GM23338 (cell line): ENCODE data around the gene PLCL1. TPM values are rescaled to one million over a fixed set of nuclear protein-coding genes. Genes with fewer than 3 reads are reported as not detected.

Experiments used
- ATAC-seq: fragments of 200-7000 bp; cut with Tn5 transposase; 3 replicates; pipeline ENCODE4 v1.9.1; 2020
- DNase-seq: peaks from one replicate; pipeline ENCODE4 v3.0.0-alpha.2; 2015; ENCODE audit warnings: low spot score
- H2AFZ ChIP-seq: fragments of 200-600 bp; sonication (generic); 2 replicates; pipeline ENCODE4 v1.8.0; 2016; ENCODE audit warnings: antibody characterized with exemption, mild to moderate bottlenecking, moderate library complexity
- H3F3A ChIP-seq: fragments of 200-600 bp; sonication (generic); replicated peaks from 2 replicates; pipeline ENCODE4 v1.8.0; 2017; ENCODE audit warnings: antibody characterized with exemption, mixed run types, low read depth
- H3K27ac ChIP-seq: fragments of 200-600 bp; sonication (generic); 2 replicates; pipeline ENCODE4 v1.6.1; 2016; ENCODE audit warnings: low read depth
- H3K27me3 ChIP-seq: fragments of 200-600 bp; sonication (generic); 2 replicates; pipeline ENCODE4 v1.8.0; 2016; ENCODE audit warnings: mild to moderate bottlenecking, mixed run types, moderate library complexity; ENCODE audit not compliant: insufficient read depth
- H3K36me3 ChIP-seq: fragments of 200-600 bp; sonication (generic); 2 replicates; pipeline ENCODE4 v1.8.0; 2016; ENCODE audit warnings: mild to moderate bottlenecking; ENCODE audit not compliant: insufficient read depth
- H3K4me1 ChIP-seq: fragments of 200-600 bp; sonication (generic); 2 replicates; pipeline ENCODE4 v1.8.0; 2016; ENCODE audit warnings: mild to moderate bottlenecking, moderate library complexity; ENCODE audit not compliant: insufficient read depth
- H3K4me2 ChIP-seq: fragments of 200-600 bp; sonication (generic); 2 replicates; pipeline ENCODE4 v1.7.1; 2017; ENCODE audit warnings: mixed run types
- H3K4me3 ChIP-seq: fragments of 200-600 bp; sonication (generic); 2 replicates; pipeline ENCODE4 v1.6.1; 2016; ENCODE audit warnings: mixed run types
- H3K79me2 ChIP-seq: fragments of 200-600 bp; sonication (generic); replicated peaks from 2 replicates; pipeline ENCODE4 v1.8.0; 2017; ENCODE audit warnings: mild to moderate bottlenecking; ENCODE audit not compliant: insufficient read depth
- H3K9me2 ChIP-seq: fragments of 200-600 bp; sonication (generic); 2 replicates; pipeline ENCODE4 v1.8.0; 2017; ENCODE audit not compliant: insufficient read depth
- H4K20me1 ChIP-seq: fragments of 200-600 bp; sonication (generic); replicated peaks from 2 replicates; pipeline ENCODE4 v1.8.0; 2017; ENCODE audit warnings: mild to moderate bottlenecking; ENCODE audit not compliant: insufficient read depth
- H3K27ac Mint-ChIP-seq: 2 replicates; pipeline ENCODE4 v1.8.0; 2020; ENCODE audit warnings: inconsistent platforms, mild to moderate bottlenecking, moderate library complexity, mixed read lengths
- H3K27me3 Mint-ChIP-seq: 3 replicates; pipeline ENCODE4 v1.8.0; 2022; ENCODE audit warnings: low read depth, mild to moderate bottlenecking, moderate library complexity, mixed read lengths, inconsistent platforms; ENCODE audit not compliant: insufficient read depth, poor library complexity
- H3K36me3 Mint-ChIP-seq: 3 replicates; pipeline ENCODE4 v1.8.0; 2021; ENCODE audit warnings: low read depth, mild to moderate bottlenecking, inconsistent platforms, moderate library complexity, mixed read lengths
- H3K4me1 Mint-ChIP-seq: 3 replicates; pipeline ENCODE4 v1.8.0; 2020; ENCODE audit warnings: mild to moderate bottlenecking, inconsistent platforms, mixed read lengths
- H3K4me3 Mint-ChIP-seq: 3 replicates; pipeline ENCODE4 v1.8.0; 2021; ENCODE audit warnings: moderate library complexity, mild to moderate bottlenecking, inconsistent platforms, mixed read lengths
- H3K9me3 Mint-ChIP-seq: 3 replicates; pipeline ENCODE4 v1.8.0; 2020; ENCODE audit warnings: moderate library complexity, mild to moderate bottlenecking, inconsistent platforms, mixed read lengths
- CREB1 ChIP-seq: fragments of 250-450 bp; sonication (Bioruptor Pico); IDR thresholded peaks from 2 replicates; pipeline ENCODE4 v1.5.0; 2020; ENCODE audit warnings: low read depth, mild to moderate bottlenecking, moderate library complexity
- EZH2 ChIP-seq: fragments of 200-600 bp; sonication (generic); IDR thresholded peaks from one replicate; pipeline ENCODE4 v1.8.0; 2017; ENCODE audit warnings: antibody characterized with exemption, mild to moderate bottlenecking, low read depth; ENCODE audit not compliant: unreplicated experiment
- EZH2phosphoT487 ChIP-seq: fragments of 200-600 bp; sonication (generic); IDR thresholded peaks from one replicate; pipeline ENCODE4 v1.8.1; 2018; ENCODE audit warnings: antibody characterized with exemption; ENCODE audit not compliant: unreplicated experiment
- JUNB ChIP-seq: IDR thresholded peaks from one replicate; pipeline ENCODE4 v1.6.1; 2016; ENCODE audit warnings: antibody characterized with exemption; ENCODE audit not compliant: unreplicated experiment
- NANOG ChIP-seq: IDR thresholded peaks from 2 replicates; pipeline ENCODE4 v1.6.1; 2016; ENCODE audit warnings: antibody characterized with exemption, borderline replicate concordance
- POLR2AphosphoS5 ChIP-seq: IDR thresholded peaks from 2 replicates; pipeline ENCODE4 v1.6.1; 2016; ENCODE audit warnings: antibody characterized with exemption, low read depth
- STAT1 ChIP-seq: IDR thresholded peaks from one replicate; pipeline ENCODE4 v1.6.1; 2016; ENCODE audit warnings: antibody characterized with exemption; ENCODE audit not compliant: unreplicated experiment
- ZNF331 ChIP-seq: fragments of 250-450 bp; sonication (Bioruptor Pico); IDR thresholded peaks from 2 replicates; pipeline ENCODE4 v1.5.0; 2020; ENCODE audit warnings: low read depth, mild to moderate bottlenecking, moderate library complexity
- polyA plus RNA-seq: library from polyadenylated mRNA; unstranded; fragments of >200 nt; fragmentation: Nextera tagmentation; extraction: Ambion mirVana; gene quantifications from 2 replicates; pipeline ENCODE4 v1.2.1, GENCODE V29; 2016
- total RNA-seq: library from RNA; depleted of rRNA; stranded (reverse); fragments of >200 nt; shearing (Covaris generic); gene quantifications from 2 replicates; pipeline ENCODE4 v1.2.3, GENCODE V29; 2014
- TF ChIP-seq, protein P1 (sequence below): IDR thresholded peaks from 2 replicates; pipeline ENCODE4 v1.6.1; 2016; ENCODE audit warnings: antibody characterized with exemption
- TF ChIP-seq, protein P2 (sequence below): IDR thresholded peaks from one replicate; pipeline ENCODE4 v1.6.1; 2018; ENCODE audit warnings: antibody characterized with exemption; ENCODE audit not compliant: unreplicated experiment
- TF ChIP-seq, protein P3 (sequence below), 2 experiments: fragments of 200-600 bp in 1 of 2; sonication (generic) in 1 of 2; conservative IDR thresholded peaks; 2 replicates each; pipeline versions ENCODE4 v1.5.1 to v1.6.1; 2016 to 2017; ENCODE audit warnings: antibody characterized with exemption in 2 of 2, low read depth in 2 of 2, mild to moderate bottlenecking in 2 of 2, moderate library complexity in 1 of 2

PLCL1 gene
- total and polyA plus RNA-seq, 2 experiments from 2014 or later, result not detected

DNA sequence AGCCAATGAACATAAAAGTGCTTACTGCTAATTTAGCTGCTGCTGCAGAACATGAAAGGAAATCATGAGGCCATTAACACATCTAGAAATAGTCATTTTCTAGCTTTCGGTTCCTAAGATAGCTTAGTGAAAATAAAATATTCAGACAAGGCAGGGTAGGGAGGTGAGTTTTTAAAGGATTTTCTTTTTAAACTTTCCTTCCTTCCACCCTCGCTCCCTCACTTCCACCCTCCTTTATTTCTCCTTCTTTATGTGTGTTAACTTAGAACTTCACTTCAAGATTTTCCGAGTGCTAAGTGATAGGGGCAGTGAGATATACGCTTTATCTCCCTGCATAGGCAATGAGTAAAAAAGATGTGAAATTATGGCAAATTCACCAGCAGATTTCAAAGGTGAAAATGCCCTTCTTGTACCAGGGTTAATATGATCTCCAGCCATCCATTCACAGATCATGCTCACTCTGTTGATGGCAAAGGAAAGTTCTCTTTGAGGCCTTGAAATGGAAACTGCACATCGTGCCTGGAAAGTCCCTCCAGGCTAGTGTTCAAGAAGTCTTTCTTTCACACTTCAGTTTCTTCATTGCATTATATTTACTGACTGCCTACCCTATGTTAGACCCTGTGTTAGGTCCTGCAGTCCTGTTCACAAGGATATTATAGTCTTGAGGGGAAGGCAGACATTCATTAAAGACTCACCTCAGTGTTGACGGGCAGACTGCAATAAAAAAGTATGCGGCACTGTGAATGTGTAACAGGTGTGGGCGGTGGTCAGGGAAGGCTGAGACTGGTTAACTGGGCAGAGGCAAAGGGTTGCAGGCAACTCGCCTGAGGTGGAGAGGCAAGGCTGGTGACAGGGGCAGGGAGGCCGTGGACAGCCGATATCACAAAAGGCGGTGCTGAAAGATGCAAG lies 200.8 kb downstream of the PLCL1 start (continued):
- TF ChIP-seq, protein P1, sequence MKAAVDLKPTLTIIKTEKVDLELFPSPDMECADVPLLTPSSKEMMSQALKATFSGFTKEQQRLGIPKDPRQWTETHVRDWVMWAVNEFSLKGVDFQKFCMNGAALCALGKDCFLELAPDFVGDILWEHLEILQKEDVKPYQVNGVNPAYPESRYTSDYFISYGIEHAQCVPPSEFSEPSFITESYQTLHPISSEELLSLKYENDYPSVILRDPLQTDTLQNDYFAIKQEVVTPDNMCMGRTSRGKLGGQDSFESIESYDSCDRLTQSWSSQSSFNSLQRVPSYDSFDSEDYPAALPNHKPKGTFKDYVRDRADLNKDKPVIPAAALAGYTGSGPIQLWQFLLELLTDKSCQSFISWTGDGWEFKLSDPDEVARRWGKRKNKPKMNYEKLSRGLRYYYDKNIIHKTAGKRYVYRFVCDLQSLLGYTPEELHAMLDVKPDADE, result no peak
- TF ChIP-seq EZH2 (no peak), ZNF331 (no peak)

DNA sequence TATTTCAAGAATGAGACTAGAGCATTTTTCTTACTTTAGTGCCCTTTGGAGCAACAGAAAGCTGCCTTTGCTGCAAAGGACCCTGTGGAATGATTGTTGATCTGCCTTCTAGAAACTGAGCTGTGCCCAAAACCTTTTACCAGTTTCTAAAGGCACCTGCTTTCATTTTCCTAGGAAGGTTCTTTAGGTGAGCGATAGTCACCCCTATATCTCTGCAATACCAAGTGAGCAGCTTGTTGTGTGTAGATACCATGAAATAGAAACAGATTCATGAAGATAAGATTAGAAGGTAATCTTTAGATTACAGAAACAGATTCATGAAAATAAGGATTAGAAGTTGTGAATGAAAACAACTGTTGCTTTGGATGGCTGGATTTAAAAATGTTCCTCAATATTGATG lies 202.3 kb downstream of the PLCL1 start:
- Histone ChIP-seq H3K27me3 (no peaks in the 10 kb centered on the region), H4K20me1 (no peaks in the 10 kb centered on the region), H3K4me3 (no peak overlapping the region), H3K4me1 (no peaks in the 10 kb centered on the region), H3K36me3 (no peaks in the 10 kb centered on the region), H3K79me2 (no peaks in the 10 kb centered on the region), H3K4me2 (no peak overlapping the region), H3K9me2 (no peaks in the 10 kb centered on the region), H2AFZ (no peak overlapping the region), H3F3A (no peaks in the 10 kb centered on the region), H3K27ac (no peak overlapping the region)
- DNase-seq, result no peak
- Mint-ChIP-seq H3K27ac (no peak overlapping the region), H3K4me3 (no peak overlapping the region), H3K4me1 (no peaks in the 10 kb centered on the region), H3K36me3 (no peaks in the 10 kb centered on the region), H3K27me3 (no peaks in the 10 kb centered on the region), H3K9me3 (no peaks in the 10 kb centered on the region)
- no peak for ATAC-seq
- TF ChIP-seq ZNF331, result no peak
- TF ChIP-seq POLR2AphosphoS5, result no peak
- no peak for TF ChIP-seq EZH2
- TF ChIP-seq, protein P2, sequence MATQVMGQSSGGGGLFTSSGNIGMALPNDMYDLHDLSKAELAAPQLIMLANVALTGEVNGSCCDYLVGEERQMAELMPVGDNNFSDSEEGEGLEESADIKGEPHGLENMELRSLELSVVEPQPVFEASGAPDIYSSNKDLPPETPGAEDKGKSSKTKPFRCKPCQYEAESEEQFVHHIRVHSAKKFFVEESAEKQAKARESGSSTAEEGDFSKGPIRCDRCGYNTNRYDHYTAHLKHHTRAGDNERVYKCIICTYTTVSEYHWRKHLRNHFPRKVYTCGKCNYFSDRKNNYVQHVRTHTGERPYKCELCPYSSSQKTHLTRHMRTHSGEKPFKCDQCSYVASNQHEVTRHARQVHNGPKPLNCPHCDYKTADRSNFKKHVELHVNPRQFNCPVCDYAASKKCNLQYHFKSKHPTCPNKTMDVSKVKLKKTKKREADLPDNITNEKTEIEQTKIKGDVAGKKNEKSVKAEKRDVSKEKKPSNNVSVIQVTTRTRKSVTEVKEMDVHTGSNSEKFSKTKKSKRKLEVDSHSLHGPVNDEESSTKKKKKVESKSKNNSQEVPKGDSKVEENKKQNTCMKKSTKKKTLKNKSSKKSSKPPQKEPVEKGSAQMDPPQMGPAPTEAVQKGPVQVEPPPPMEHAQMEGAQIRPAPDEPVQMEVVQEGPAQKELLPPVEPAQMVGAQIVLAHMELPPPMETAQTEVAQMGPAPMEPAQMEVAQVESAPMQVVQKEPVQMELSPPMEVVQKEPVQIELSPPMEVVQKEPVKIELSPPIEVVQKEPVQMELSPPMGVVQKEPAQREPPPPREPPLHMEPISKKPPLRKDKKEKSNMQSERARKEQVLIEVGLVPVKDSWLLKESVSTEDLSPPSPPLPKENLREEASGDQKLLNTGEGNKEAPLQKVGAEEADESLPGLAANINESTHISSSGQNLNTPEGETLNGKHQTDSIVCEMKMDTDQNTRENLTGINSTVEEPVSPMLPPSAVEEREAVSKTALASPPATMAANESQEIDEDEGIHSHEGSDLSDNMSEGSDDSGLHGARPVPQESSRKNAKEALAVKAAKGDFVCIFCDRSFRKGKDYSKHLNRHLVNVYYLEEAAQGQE, result no peak
- no peak for TF ChIP-seq JUNB
- TF ChIP-seq STAT1, result no peak
- TF ChIP-seq, protein P1, result no peak
- no peak for TF ChIP-seq NANOG
- TF ChIP-seq CREB1 (CRISPR knock-in tag), result no peak
- no peak for TF ChIP-seq EZH2phosphoT487
- TF ChIP-seq, protein P3, sequence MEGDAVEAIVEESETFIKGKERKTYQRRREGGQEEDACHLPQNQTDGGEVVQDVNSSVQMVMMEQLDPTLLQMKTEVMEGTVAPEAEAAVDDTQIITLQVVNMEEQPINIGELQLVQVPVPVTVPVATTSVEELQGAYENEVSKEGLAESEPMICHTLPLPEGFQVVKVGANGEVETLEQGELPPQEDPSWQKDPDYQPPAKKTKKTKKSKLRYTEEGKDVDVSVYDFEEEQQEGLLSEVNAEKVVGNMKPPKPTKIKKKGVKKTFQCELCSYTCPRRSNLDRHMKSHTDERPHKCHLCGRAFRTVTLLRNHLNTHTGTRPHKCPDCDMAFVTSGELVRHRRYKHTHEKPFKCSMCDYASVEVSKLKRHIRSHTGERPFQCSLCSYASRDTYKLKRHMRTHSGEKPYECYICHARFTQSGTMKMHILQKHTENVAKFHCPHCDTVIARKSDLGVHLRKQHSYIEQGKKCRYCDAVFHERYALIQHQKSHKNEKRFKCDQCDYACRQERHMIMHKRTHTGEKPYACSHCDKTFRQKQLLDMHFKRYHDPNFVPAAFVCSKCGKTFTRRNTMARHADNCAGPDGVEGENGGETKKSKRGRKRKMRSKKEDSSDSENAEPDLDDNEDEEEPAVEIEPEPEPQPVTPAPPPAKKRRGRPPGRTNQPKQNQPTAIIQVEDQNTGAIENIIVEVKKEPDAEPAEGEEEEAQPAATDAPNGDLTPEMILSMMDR (conservative IDR thresholded peaks at IDR 0.05; ENCODE audit: low read depth in 2 of 2), result no peak
